IMR-90 (cell line): ENCODE measurements around the gene SNAPC4. TPM values are rescaled to one million over a fixed set of nuclear protein-coding genes. Genes with fewer than 3 reads are reported as not detected.

ENCODE experiments used
- ATAC-seq: fragments of 200-7000 bp; cut with Tn5 transposase; 2 replicates; pipeline ENCODE4 v1.9.1; 2020; ENCODE audit warnings: low read depth, mild to moderate bottlenecking, moderate library complexity
- BruUV-seq: library from RNA; stranded (reverse); fragments of 400-500 nt; replicated peaks from 2 replicates; lab custom pipeline; 2021; lab: Mats Ljungman, UMichigan
- CTCF ChIA-PET: fragments of 300-600 bp; formaldehyde crosslinking; extraction: SDS; loops from one replicate; lab custom pipeline; 2021; ENCODE audit warnings: antibody characterized with exemption; lab: Yijun Ruan, JAX
- POLR2A ChIA-PET: fragments of 300-600 bp; sonication (Branson Sonifier 250); formaldehyde crosslinking; loops from one replicate; lab custom pipeline; 2022; ENCODE audit warnings: antibody characterized with exemption; ENCODE audit not compliant: unreplicated experiment; lab: Charles Lee
- DNase-seq: peaks from one replicate; pipeline ENCODE4 v3.0.0; 2013
- H2AFZ ChIP-seq: replicated peaks from 2 replicates; pipeline ENCODE3; 2013; ENCODE audit warnings: low read length, mild to moderate bottlenecking; ENCODE audit not compliant: poor library complexity
- H2AK5ac ChIP-seq: 2 replicates; pipeline ENCODE4 v1.6.1; 2013; ENCODE audit warnings: low read depth, low read length, inconsistent platforms
- H2AK9ac ChIP-seq: replicated peaks from 2 replicates; pipeline ENCODE3; 2013; ENCODE audit warnings: mild to moderate bottlenecking, low read depth, low read length, moderate library complexity; ENCODE audit not compliant: poor library complexity
- H2BK120ac ChIP-seq: 2 replicates; pipeline ENCODE4 v1.6.1; 2013; ENCODE audit warnings: low read depth, low read length, inconsistent platforms
- H2BK15ac ChIP-seq: 3 replicates; pipeline ENCODE4 v1.6.1; 2013; ENCODE audit warnings: low read depth, low read length, inconsistent platforms
- H2BK20ac ChIP-seq: 2 replicates; pipeline ENCODE4 v1.6.1; 2013; ENCODE audit warnings: low read depth, mild to moderate bottlenecking, inconsistent platforms, low read length, moderate library complexity
- H2BK5ac ChIP-seq: 2 replicates; pipeline ENCODE4 v1.6.1; 2013; ENCODE audit warnings: mild to moderate bottlenecking, low read depth, low read length, inconsistent platforms; ENCODE audit not compliant: poor library complexity, severe bottlenecking
- H3K14ac ChIP-seq: replicated peaks from 2 replicates; pipeline ENCODE4 v1.6.1; 2013; ENCODE audit warnings: low read depth, low read length, inconsistent platforms
- H3K18ac ChIP-seq: 2 replicates; pipeline ENCODE4 v1.6.1; 2013; ENCODE audit warnings: low read depth, low read length, control low read depth
- H3K23ac ChIP-seq: 2 replicates; pipeline ENCODE4 v1.6.1; 2013; ENCODE audit warnings: low read depth, low read length, inconsistent platforms
- H3K27ac ChIP-seq: 2 replicates; pipeline ENCODE4 v1.5.1; 2013; ENCODE audit warnings: mild to moderate bottlenecking, control low read depth, low read length; ENCODE audit not compliant: insufficient read depth
- H3K27me3 ChIP-seq: 2 replicates; pipeline ENCODE4 v1.6.1; 2013; ENCODE audit warnings: low read length; ENCODE audit not compliant: control insufficient read depth, insufficient read depth
- H3K36me3 ChIP-seq: 2 replicates; pipeline ENCODE4 v1.6.1; 2013; ENCODE audit warnings: low read length, mixed read lengths; ENCODE audit not compliant: control insufficient read depth, insufficient read depth
- H3K4ac ChIP-seq: 2 replicates; pipeline ENCODE4 v1.6.1; 2013; ENCODE audit warnings: low read depth, low read length, inconsistent platforms
- H3K4me1 ChIP-seq: 2 replicates; pipeline ENCODE4 v1.6.1; 2013; ENCODE audit warnings: low read length, mixed read lengths; ENCODE audit not compliant: control insufficient read depth, insufficient read depth
- H3K4me2 ChIP-seq: 2 replicates; pipeline ENCODE4 v1.6.1; 2013; ENCODE audit warnings: low read depth, mild to moderate bottlenecking, control low read depth, low read length, moderate library complexity
- H3K4me3 ChIP-seq: 2 replicates; pipeline ENCODE4 v1.5.1; 2013; ENCODE audit warnings: low read depth, mild to moderate bottlenecking, control low read depth, low read length, moderate library complexity; ENCODE audit not compliant: insufficient read depth
- H3K56ac ChIP-seq: 2 replicates; pipeline ENCODE4 v1.6.1; 2013; ENCODE audit warnings: low read length, inconsistent platforms; ENCODE audit not compliant: insufficient read depth; ENCODE audit errors: extremely low read depth
- H3K79me1 ChIP-seq, 2 experiments: 2 replicates each; pipeline ENCODE4 v1.6.1; 2013; ENCODE audit warnings: low read length in 2 of 2, inconsistent platforms in 1 of 2, low read depth in 1 of 2
- H3K9ac ChIP-seq: 2 replicates; pipeline ENCODE4 v1.6.1; 2013; ENCODE audit warnings: low read depth, low read length, control low read depth
- H3K9me1 ChIP-seq: 2 replicates; pipeline ENCODE4 v1.6.1; 2013; ENCODE audit warnings: low read length, inconsistent platforms; ENCODE audit not compliant: insufficient read depth
- H3K9me3 ChIP-seq: 2 replicates; pipeline ENCODE4 v1.6.1; 2013; ENCODE audit warnings: low read length; ENCODE audit not compliant: control insufficient read depth, insufficient read depth
- H4K20me1 ChIP-seq: 2 replicates; pipeline ENCODE4 v1.6.1; 2013; ENCODE audit warnings: low read length, inconsistent platforms; ENCODE audit not compliant: insufficient read depth
- H4K5ac ChIP-seq: 2 replicates; pipeline ENCODE4 v1.6.1; 2013; ENCODE audit warnings: mild to moderate bottlenecking, low read depth, low read length, control low read depth
- H4K8ac ChIP-seq, 2 experiments: 2 replicates each; pipeline ENCODE4 v1.6.1; 2013; ENCODE audit warnings: low read depth in 2 of 2, low read length in 2 of 2, control low read depth in 1 of 2, inconsistent platforms in 1 of 2
- H4K91ac ChIP-seq: 2 replicates; pipeline ENCODE4 v1.6.1; 2013; ENCODE audit warnings: low read depth, low read length, inconsistent platforms; ENCODE audit not compliant: insufficient read depth
- CHD1 ChIP-seq: IDR thresholded peaks from 2 replicates; pipeline ENCODE4 v1.6.1; 2012; ENCODE audit warnings: low read depth, low read length, improper control_type of control experiment
- MAZ ChIP-seq: IDR thresholded peaks from 2 replicates; pipeline ENCODE4 v1.6.1; 2012; ENCODE audit warnings: low read depth, mild to moderate bottlenecking, low read length, improper control_type of control experiment, moderate library complexity, borderline replicate concordance
- POLR2A ChIP-seq: IDR thresholded peaks from 2 replicates; pipeline ENCODE4 v1.6.1; 2012; ENCODE audit warnings: mild to moderate bottlenecking, low read depth, low read length
- RAD21 ChIP-seq: IDR thresholded peaks from 2 replicates; pipeline ENCODE4 v1.6.1; 2012; ENCODE audit warnings: low read length, improper control_type of control experiment
- SMC3 ChIP-seq: fragments of 150-350 bp; IDR thresholded peaks from 2 replicates; pipeline ENCODE4 v1.6.1; 2016; ENCODE audit warnings: low read depth, mild to moderate bottlenecking, antibody characterized with exemption, low read length, moderate library complexity
- WGBS, 2 experiments: methylation state at CpG; one replicate each; pipeline versions ENCODE4 v1.1.5 to v1.1.7; 2013; ENCODE audit warnings: missing lambda C conversion rate in 2 of 2; ENCODE audit not compliant: insufficient read length in 1 of 2; ENCODE audit errors: extremely low coverage in 2 of 2; 5-methylcytosine and 5-hydroxymethylcytosine counted together
- dilution Hi-C: fragments of 300-500 bp; cut with HindIII; formaldehyde crosslinking; loops from one replicate; pipeline ENCODE4 v1.14.3; 2018; ENCODE audit warnings: low sequenced_read_pairs; ENCODE audit not compliant: unreplicated experiment
- in situ Hi-C: fragments of 300-500 bp; cut with MboI; formaldehyde crosslinking; loops from 3 replicates; pipeline ENCODE4 v1.14.3; 2019; ENCODE audit warnings: low sequenced_read_pairs, inconsistent platforms, mixed read lengths
- intact Hi-C: fragments of 100-400 bp; cut with micrococcal nuclease; formaldehyde crosslinking; loops from 2 replicates; pipeline ENCODE4 v1.10.0; 2022
- polyA plus RNA-seq, 3 experiments: library from polyadenylated mRNA; depleted of rRNA; stranded (reverse); fragments of >200 nt; gene quantifications; 2 replicates each; pipeline ENCODE4 v1.2.3, GENCODE V29; 2012; ENCODE audit warnings: low replicate concordance in 1 of 3
- total RNA-seq: library from RNA; depleted of rRNA; stranded (reverse); fragments of >200 nt; gene quantifications from 2 replicates; pipeline ENCODE4 v1.2.3, GENCODE V29; 2012
- TF ChIP-seq, protein P1 (sequence below): fragments of 150-350 bp; IDR thresholded peaks from 2 replicates; pipeline ENCODE4 v1.6.1; 2017; ENCODE audit warnings: mild to moderate bottlenecking, antibody characterized with exemption, low read length, low read depth
- TF ChIP-seq, protein P2 (sequence below): fragments of 150-350 bp; IDR thresholded peaks from 2 replicates; pipeline ENCODE4 v1.6.1; 2016; ENCODE audit warnings: low read depth, mild to moderate bottlenecking, low read length, moderate library complexity, borderline replicate concordance

SNAPC4 gene
- total and polyA plus RNA-seq, 2 of the 4 experiments (the other 2 are of a cell fraction): 2.5 to 6.5 TPM

DNA sequence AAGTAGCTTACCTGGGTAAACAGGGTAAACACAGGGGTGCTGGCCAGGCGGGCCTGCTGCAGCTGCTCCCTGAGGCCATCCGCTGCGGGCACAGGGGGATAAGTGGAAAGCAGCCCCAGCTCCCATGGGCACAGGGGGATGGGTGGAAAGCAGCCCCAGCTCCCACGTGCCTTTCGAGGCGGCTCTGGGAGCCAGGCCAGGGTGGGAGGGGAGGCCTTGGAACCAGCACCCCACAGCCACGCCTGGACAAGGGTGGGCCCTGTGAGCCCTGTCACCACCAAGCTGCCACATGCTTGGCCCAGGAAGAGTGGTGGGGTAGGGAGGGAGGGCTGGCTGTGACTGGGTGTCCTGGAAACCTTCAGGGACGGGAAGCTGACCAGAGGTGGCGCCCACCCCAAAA lies 18.7 kb downstream of the SNAPC4 start:
- H3K4me3 ChIP-seq: no peak overlapping the region
- dilution Hi-C loops (no loop called here), intact Hi-C loops (no loop called here), in situ Hi-C loops (no loop called here)
- no peak overlapping the region for H3K18ac ChIP-seq
- no peak overlapping the region for H2BK20ac ChIP-seq
- WGBS, 2 experiments: 97% methylated on average over 7 of the region's 9 CpGs; no CpG with 5 or more reads in 1 of the 2 experiments
- H2AK9ac ChIP-seq: no peak overlapping the region
- H3K27me3 ChIP-seq: no peaks in the 10 kb centered on the region
- H4K20me1 ChIP-seq: no peaks in the 10 kb centered on the region
- H4K5ac ChIP-seq: no peak overlapping the region
- H3K9me1 ChIP-seq: no peaks in the 10 kb centered on the region
- no peak overlapping the region for H4K8ac ChIP-seq
- H2BK15ac ChIP-seq: no peak overlapping the region
- H2BK5ac ChIP-seq: no peak overlapping the region
- no peak for DNase-seq
- ATAC-seq: no peak
- no peak overlapping the region for H3K23ac ChIP-seq
- H3K9ac ChIP-seq: no peak overlapping the region
- H4K91ac ChIP-seq: no peak overlapping the region
- no peaks in the 10 kb centered on the region for H3K79me1 ChIP-seq
- H3K36me3 ChIP-seq: peaks cover 60% of the 10 kb centered on the region
- no peaks in the 10 kb centered on the region for H3K4me1 ChIP-seq
- H2AK5ac ChIP-seq: no peak overlapping the region
- no peak overlapping the region for H3K27ac ChIP-seq
- CTCF ChIA-PET: no interaction called here
- TF ChIP-seq CHD1: no peak
- no peak for TF ChIP-seq MAZ
- no peak for TF ChIP-seq POLR2A
- TF ChIP-seq RAD21: no peak
- TF ChIP-seq SMC3: no peak
- TF ChIP-seq, protein P1, sequence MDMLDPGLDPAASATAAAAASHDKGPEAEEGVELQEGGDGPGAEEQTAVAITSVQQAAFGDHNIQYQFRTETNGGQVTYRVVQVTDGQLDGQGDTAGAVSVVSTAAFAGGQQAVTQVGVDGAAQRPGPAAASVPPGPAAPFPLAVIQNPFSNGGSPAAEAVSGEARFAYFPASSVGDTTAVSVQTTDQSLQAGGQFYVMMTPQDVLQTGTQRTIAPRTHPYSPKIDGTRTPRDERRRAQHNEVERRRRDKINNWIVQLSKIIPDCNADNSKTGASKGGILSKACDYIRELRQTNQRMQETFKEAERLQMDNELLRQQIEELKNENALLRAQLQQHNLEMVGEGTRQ: no peak
- TF ChIP-seq, protein P2, sequence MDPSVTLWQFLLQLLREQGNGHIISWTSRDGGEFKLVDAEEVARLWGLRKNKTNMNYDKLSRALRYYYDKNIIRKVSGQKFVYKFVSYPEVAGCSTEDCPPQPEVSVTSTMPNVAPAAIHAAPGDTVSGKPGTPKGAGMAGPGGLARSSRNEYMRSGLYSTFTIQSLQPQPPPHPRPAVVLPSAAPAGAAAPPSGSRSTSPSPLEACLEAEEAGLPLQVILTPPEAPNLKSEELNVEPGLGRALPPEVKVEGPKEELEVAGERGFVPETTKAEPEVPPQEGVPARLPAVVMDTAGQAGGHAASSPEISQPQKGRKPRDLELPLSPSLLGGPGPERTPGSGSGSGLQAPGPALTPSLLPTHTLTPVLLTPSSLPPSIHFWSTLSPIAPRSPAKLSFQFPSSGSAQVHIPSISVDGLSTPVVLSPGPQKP: no peak
- no peak overlapping the region for H2BK120ac ChIP-seq
- no peak overlapping the region for H3K4me2 ChIP-seq
- POLR2A ChIA-PET: no interaction called here
- H3K9me3 ChIP-seq: no peaks in the 10 kb centered on the region
- BruUV-seq: no TSS peak
- no peak overlapping the region for H3K4ac ChIP-seq
- H2AFZ ChIP-seq: no peak overlapping the region
- H3K56ac ChIP-seq: no peak overlapping the region
- no peak overlapping the region for H3K14ac ChIP-seq
